ENCODE results near the gene NALCN.

DNA sequence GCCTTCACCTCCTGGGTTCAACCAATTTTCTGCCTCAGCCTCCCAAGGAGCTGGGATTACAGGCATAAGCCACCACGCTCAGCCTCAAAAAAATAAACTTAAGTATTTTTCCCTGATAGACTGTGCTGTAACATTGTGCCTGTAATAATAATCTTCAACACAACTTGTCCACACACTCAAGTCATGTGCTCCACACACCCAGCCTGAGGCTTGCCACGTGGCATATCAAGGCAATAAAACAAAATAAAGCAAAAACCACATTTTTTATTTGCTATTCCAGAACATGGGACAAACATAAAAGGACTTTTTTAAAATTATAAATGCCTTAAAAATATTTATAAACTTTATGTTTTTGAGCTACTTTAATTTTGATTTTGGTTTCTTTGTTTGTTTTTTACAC, 115.8 kb downstream of the NALCN start:
- TF ChIP-seq CTCF (IDR thresholded peaks at IDR 0.05; ENCODE audit: poor library complexity) (no peak), EZH2 (IDR thresholded peaks at IDR 0.05; ENCODE audit: borderline replicate concordance) (no peak), EZH2phosphoT487 (IDR thresholded peaks at IDR 0.05; ENCODE audit: low read depth, severe bottlenecking, unreplicated experiment) (no peak)

All from hepatocyte (in vitro differentiated cells).